ENCODE results near the gene KIF7.
A peak's percentile ranks its signal among the peaks of the same experiment; 100 is the strongest.
"Not testable (repeated sequence)": the region's sequence is repeated elsewhere in the genome, so short reads cannot be mapped to it uniquely, and the experiment has no call there.

The KIF7 gene

GRCh38 chr15:89587955-89588354 lies 67.3 kb downstream of the KIF7 start:
- FAIRE-seq, result no peak
- TF ChIP-seq POLR2A (IDR thresholded peaks at IDR 0.05; ENCODE audit: low read depth, low read length), result no peak
- peak; percentile 27 for DNase-seq (ENCODE audit: insufficient read length, low spot score)

- FAIRE-seq (no peak), DNase-seq (ENCODE audit: insufficient read length, low spot score) (no peak)
- TF ChIP-seq POLR2A (IDR thresholded peaks at IDR 0.05; ENCODE audit: low read depth, low read length), result no peak
Measured at GRCh38 chr15:89586651-89587050, 68.6 kb downstream of the KIF7 start.

GRCh38 chr15:89580747-89581146 lies 74.5 kb downstream of the KIF7 start:
- FAIRE-seq; DNase-seq (ENCODE audit: insufficient read length, low spot score): not testable (repeated sequence)

GRCh38 chr15:89578146-89578545 lies 77.1 kb downstream of the KIF7 start:
- DNase-seq (ENCODE audit: insufficient read length, low spot score) (no peak), FAIRE-seq (no peak)
- TF ChIP-seq POLR2A (IDR thresholded peaks at IDR 0.05; ENCODE audit: low read depth, low read length), result no peak

All from H54 (cell line).